Thyroid gland (tissue), 4 donors: ENCODE measurements around the gene RBM5. TPM values are rescaled to one million over a fixed set of nuclear protein-coding genes. Genes with fewer than 3 reads are reported as not detected.

ENCODE experiments used
- DNase-seq, 2 donors: peaks; one replicate each; pipeline ENCODE4 v3.0.0-alpha.2; 2019
- H3K27ac ChIP-seq, 3 donors: fragments of 200-600 bp; sonication (generic); 1 replicate in 2 of 3; 2 replicates in 1 of 3; pipeline ENCODE4 v1.5.1; 2016 to 2019; ENCODE audit warnings: mild to moderate bottlenecking in 1 of 3, moderate library complexity in 1 of 3
- H3K27me3 ChIP-seq: fragments of 200-600 bp; sonication (generic); one replicate; pipeline ENCODE4 v1.5.1; 2019
- H3K36me3 ChIP-seq, 2 donors: fragments of 200-600 bp; sonication (generic); one replicate each; pipeline ENCODE4 v1.5.1; 2016 to 2019
- H3K4me1 ChIP-seq, 2 donors: fragments of 200-600 bp; sonication (generic); one replicate each; pipeline ENCODE4 v1.5.1; 2017 to 2019
- H3K4me3 ChIP-seq, 3 donors: fragments of 200-600 bp; sonication (generic); replicated peaks in 1 of 3; 1 replicate in 2 of 3; 2 replicates in 1 of 3; pipeline ENCODE4 v1.5.1; 2016; ENCODE audit warnings: mild to moderate bottlenecking in 1 of 3
- H3K9me3 ChIP-seq: fragments of 200-600 bp; sonication (generic); one replicate; pipeline ENCODE4 v1.5.1; 2017
- POLR2A ChIP-seq, 2 donors: fragments of 450-650 bp; IDR thresholded peaks; one replicate each; pipeline ENCODE4 v1.6.1; 2017; ENCODE audit warnings: antibody characterized with exemption in 2 of 2, mild to moderate bottlenecking in 2 of 2, moderate library complexity in 1 of 2
- WGBS, 2 donors: methylation state at CpG; one replicate each; pipeline ENCODE4 v1.1.5; 2017; 5-methylcytosine and 5-hydroxymethylcytosine counted together
- intact Hi-C: fragments of 100-400 bp; cut with DNase I; formaldehyde crosslinking; loops from one replicate; pipeline ENCODE4 v1.15.1; 2023
- total RNA-seq, 4 donors: library from RNA; depleted of rRNA; stranded (reverse); fragments of >200 nt; gene quantifications; one replicate each; pipeline ENCODE4 v1.2.3, GENCODE V29; 2016
- TF ChIP-seq, protein P1 (sequence below), 6 experiments: fragments of 200-600 bp in 3 of 6; fragments of 450-650 bp in 3 of 6; sonication (generic) in 3 of 6; IDR thresholded peaks; one replicate each; pipeline ENCODE4 v1.5.1; 2016 to 2019; ENCODE audit warnings: antibody characterized with exemption in 6 of 6, mild to moderate bottlenecking in 2 of 6, inconsistent platforms in 1 of 6, moderate library complexity in 1 of 6

The RBM5 gene
- total RNA-seq, 4 donors from 2014 or later: 230 to 337 (median 268) TPM

DNA sequence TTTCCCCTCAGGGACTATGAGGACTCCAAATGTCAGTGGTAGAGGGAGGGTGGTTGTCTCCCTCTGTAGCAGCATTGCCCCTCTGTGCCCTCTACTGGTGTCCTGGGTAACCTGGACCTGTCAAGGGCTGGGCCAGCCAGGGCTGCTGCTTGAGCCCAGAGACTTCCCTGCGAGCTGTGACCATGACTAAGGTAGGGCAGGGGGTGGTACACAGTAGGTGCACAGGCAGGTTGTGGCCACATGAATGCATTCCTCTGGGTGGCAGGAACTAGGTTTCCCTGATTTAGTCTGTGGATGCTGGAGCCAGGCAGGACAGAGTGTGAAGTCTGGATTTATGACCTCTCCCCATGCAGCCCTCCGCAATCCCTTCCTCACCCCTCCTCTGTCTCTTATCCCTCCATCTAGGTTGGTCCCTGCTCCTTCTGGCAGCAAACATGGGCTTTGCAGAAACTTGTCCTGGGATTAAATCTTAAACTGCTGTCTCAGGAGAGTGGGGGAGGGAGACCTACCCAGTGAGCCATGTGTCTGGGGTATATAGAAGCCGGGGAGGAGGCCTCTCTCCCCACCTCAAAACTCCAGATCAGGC, 57.7 kb downstream of the RBM5 start:
- H3K4me3 ChIP-seq: no peak overlapping the region
- DNase-seq: no peak

DNA sequence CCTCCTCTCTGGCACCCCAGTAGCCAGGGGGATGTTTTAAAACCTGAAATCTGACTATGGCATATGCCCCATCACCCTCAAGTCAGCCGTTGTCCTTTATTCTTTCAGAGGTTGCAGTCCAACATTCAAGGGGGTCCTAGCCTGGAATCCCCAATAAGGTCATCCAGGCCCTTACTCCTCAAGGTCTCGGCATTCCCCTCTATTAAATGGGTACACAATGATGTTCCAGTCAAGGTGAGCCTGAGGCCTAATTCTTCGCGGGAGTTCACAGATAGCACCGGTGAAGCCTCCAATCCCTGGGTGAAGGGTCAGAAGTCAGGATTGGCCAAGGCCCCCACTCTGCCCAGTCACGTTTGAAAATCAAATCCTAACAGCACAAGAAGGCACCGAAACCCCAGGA, 58.3 kb downstream of the RBM5 start:
- Histone ChIP-seq H3K27me3 (no peaks in the 10 kb centered on the region), H3K27ac (no peak overlapping the region), H3K36me3 (no peaks in the 10 kb centered on the region), H3K4me3 (no peak overlapping the region), H3K4me1 (peaks cover 0 to 5% of the 10 kb centered on the region in 2 donors), H3K9me3 (no peaks in the 10 kb centered on the region)
- WGBS, 2 donors: 95 to 96% methylated on average over 6 to 7 of the region's 7 CpGs
- no peak for TF ChIP-seq POLR2A (IDR thresholded peaks at IDR 0.05)
- TF ChIP-seq, protein P1, sequence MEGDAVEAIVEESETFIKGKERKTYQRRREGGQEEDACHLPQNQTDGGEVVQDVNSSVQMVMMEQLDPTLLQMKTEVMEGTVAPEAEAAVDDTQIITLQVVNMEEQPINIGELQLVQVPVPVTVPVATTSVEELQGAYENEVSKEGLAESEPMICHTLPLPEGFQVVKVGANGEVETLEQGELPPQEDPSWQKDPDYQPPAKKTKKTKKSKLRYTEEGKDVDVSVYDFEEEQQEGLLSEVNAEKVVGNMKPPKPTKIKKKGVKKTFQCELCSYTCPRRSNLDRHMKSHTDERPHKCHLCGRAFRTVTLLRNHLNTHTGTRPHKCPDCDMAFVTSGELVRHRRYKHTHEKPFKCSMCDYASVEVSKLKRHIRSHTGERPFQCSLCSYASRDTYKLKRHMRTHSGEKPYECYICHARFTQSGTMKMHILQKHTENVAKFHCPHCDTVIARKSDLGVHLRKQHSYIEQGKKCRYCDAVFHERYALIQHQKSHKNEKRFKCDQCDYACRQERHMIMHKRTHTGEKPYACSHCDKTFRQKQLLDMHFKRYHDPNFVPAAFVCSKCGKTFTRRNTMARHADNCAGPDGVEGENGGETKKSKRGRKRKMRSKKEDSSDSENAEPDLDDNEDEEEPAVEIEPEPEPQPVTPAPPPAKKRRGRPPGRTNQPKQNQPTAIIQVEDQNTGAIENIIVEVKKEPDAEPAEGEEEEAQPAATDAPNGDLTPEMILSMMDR (IDR thresholded peaks at IDR 0.05): no peak
- no peak for DNase-seq
- intact Hi-C loops: no loop called here

More for the DNA sequence above, 57.7 kb downstream of the RBM5 start:
- TF ChIP-seq, protein P1 (IDR thresholded peaks at IDR 0.05): no peak
- no peak for TF ChIP-seq POLR2A (IDR thresholded peaks at IDR 0.05)
- 93 to 97% methylated on average over 3 of the region's 3 CpGs for WGBS, 2 donors
- no peaks in the 10 kb centered on the region for H3K9me3 ChIP-seq
- H3K27ac ChIP-seq: no peak overlapping the region
- H3K36me3 ChIP-seq: no peaks in the 10 kb centered on the region
- H3K4me1 ChIP-seq: peaks cover 0 to 5% of the 10 kb centered on the region in 2 donors
- H3K27me3 ChIP-seq: no peaks in the 10 kb centered on the region
- intact Hi-C loops: no loop called here

DNA sequence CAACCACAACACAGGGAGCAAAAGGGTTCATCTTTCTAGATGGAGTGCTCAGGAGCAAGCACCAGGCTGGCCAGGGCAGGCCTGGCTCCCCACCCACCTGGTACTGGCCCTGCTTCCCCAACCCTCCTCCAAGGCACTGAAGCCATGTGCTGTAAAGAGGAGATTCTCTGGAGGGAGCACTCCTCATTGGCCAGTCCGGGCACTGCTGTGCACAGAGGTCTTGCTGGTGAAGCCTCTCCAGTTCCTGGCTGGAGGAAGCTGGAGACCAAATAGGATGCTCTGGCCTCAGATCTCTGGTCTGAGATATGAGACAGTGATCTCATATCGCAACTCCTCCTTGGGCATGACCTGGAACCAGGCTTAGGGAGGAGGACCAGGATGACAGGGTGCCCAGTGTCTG, 58.7 kb downstream of the RBM5 start:
- TF ChIP-seq, protein P1 (IDR thresholded peaks at IDR 0.05): no peak
- TF ChIP-seq POLR2A (IDR thresholded peaks at IDR 0.05): no peak
- 94 to 100% methylated on average over 1 to 2 of the region's 2 CpGs for WGBS, 2 donors

DNA sequence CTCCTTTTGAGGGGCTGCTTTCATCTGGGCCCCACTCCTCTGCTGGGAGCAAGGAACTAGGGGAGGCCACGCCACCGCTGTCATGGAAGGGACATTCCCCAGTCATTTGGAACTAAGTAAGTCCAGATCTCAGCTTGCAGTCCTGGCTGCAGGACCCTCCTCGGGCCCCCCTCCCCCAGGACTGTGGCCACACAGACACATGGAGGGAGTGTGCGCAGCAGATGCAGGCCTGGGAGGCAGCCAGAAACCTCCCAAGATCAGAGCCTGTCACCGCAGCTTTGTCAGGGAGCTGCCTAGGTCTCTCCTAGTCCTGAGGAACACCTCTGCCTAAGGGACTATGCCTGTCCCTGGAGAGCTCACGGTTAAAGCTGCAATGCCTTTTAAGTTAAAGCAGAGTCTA, 59.1 kb downstream of the RBM5 start:
- Histone ChIP-seq H3K9me3 (no peaks in the 10 kb centered on the region), H3K27me3 (no peaks in the 10 kb centered on the region), H3K36me3 (no peaks in the 10 kb centered on the region), H3K4me1 (peaks cover 0 to 5% of the 10 kb centered on the region in 2 donors), H3K27ac (no peak overlapping the region), H3K4me3 (no peak overlapping the region)
- intact Hi-C loops: no loop called here
- DNase-seq: no peak
- no peak for TF ChIP-seq POLR2A (IDR thresholded peaks at IDR 0.05)
- TF ChIP-seq, protein P1 (IDR thresholded peaks at IDR 0.05): no peak
- 88 to 95% methylated on average over 4 of the region's 6 CpGs for WGBS, 2 donors

More for the DNA sequence above, 58.7 kb downstream of the RBM5 start:
- DNase-seq: no peak
- Histone ChIP-seq H3K4me1 (peaks cover 0 to 5% of the 10 kb centered on the region in 2 donors), H3K27me3 (no peaks in the 10 kb centered on the region), H3K36me3 (no peaks in the 10 kb centered on the region), H3K27ac (no peak overlapping the region), H3K4me3 (no peak overlapping the region), H3K9me3 (no peaks in the 10 kb centered on the region)
- intact Hi-C loops: no loop called here

DNA sequence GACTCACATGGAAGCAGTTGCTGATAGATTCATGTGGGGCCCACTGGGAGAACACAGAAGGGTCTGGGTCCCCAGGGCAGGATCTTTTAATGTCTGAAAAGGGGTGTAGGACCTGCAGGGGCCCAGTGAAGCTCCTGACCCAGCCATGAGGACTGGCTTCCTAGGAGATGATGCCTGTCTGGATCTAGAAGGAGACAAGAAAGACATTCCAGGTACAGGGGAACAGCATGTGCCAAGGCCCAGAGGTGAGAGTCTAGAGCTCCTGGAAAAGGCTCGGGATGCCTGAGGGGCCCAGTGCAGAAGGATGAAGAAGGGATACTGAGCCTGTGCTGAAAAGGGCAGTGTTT, 61.7 kb downstream of the RBM5 start:
- no peaks in the 10 kb centered on the region for H3K27me3 ChIP-seq
- no peaks in the 10 kb centered on the region for H3K36me3 ChIP-seq
- DNase-seq: no peak
- WGBS, 2 donors: 83 to 91% methylated on average over 1 of the region's 1 CpG
- intact Hi-C loops: no loop called here
- H3K27ac ChIP-seq: no peak overlapping the region
- H3K9me3 ChIP-seq: no peaks in the 10 kb centered on the region
- no peak for TF ChIP-seq POLR2A (IDR thresholded peaks at IDR 0.05)
- TF ChIP-seq, protein P1 (IDR thresholded peaks at IDR 0.05): no peak
- H3K4me1 ChIP-seq: peaks cover 6 to 9% of the 10 kb centered on the region in 2 donors
- H3K4me3 ChIP-seq: no peak overlapping the region
